ENCODE data around the gene RNF220. TPM values are rescaled to one million over a fixed set of nuclear protein-coding genes. Genes with fewer than 3 reads are reported as not detected.

RNF220 gene
- total and polyA plus RNA-seq, 9 of the 15 experiments (the other 6 are each of a cell fraction or from before 2014, with no cell fraction given), result 5.1 to 117 (median 66.9) TPM

GRCh38 chr1:44632598-44632997, 227.5 kb downstream of the RNF220 start (continued):
- TF ChIP-seq, protein P1, sequence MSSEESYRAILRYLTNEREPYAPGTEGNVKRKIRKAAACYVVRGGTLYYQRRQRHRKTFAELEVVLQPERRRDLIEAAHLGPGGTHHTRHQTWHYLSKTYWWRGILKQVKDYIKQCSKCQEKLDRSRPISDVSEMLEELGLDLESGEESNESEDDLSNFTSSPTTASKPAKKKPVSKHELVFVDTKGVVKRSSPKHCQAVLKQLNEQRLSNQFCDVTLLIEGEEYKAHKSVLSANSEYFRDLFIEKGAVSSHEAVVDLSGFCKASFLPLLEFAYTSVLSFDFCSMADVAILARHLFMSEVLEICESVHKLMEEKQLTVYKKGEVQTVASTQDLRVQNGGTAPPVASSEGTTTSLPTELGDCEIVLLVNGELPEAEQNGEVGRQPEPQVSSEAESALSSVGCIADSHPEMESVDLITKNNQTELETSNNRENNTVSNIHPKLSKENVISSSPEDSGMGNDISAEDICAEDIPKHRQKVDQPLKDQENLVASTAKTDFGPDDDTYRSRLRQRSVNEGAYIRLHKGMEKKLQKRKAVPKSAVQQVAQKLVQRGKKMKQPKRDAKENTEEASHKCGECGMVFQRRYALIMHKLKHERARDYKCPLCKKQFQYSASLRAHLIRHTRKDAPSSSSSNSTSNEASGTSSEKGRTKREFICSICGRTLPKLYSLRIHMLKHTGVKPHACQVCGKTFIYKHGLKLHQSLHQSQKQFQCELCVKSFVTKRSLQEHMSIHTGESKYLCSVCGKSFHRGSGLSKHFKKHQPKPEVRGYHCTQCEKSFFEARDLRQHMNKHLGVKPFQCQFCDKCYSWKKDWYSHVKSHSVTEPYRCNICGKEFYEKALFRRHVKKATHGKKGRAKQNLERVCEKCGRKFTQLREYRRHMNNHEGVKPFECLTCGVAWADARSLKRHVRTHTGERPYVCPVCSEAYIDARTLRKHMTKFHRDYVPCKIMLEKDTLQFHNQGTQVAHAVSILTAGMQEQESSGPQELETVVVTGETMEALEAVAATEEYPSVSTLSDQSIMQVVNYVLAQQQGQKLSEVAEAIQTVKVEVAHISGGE (CRISPR knock-in tag; IDR thresholded peaks at IDR 0.05), result no peak
- TF ChIP-seq ZSCAN29 (IDR thresholded peaks at IDR 0.05) (no peak), CXXC5 (CRISPR knock-in tag; IDR thresholded peaks at IDR 0.05) (peak; percentile 34; the same call in 1 of the 2 replicates), SMAD4 (CRISPR knock-in tag; conservative IDR thresholded peaks at IDR 0.05) (no peak), ZNF23 (CRISPR knock-in tag; IDR thresholded peaks at IDR 0.05) (no peak), TEAD4 (IDR thresholded peaks at IDR 0.05; ENCODE audit: low read length) (peak; percentile 72), TEAD4 (CRISPR knock-in tag; IDR thresholded peaks at IDR 0.05; ENCODE audit: borderline replicate concordance) (no peak), KDM2B (CRISPR knock-in tag; IDR thresholded peaks at IDR 0.05) (no peak), DNMT1 (IDR thresholded peaks at IDR 0.05) (no peak), MAFF (IDR thresholded peaks at IDR 0.05; ENCODE audit: low read length) (no peak), ZNF354B (CRISPR knock-in tag; IDR thresholded peaks at IDR 0.05) (no peak), CHD2 (IDR thresholded peaks at IDR 0.05; ENCODE audit: low read depth, low read length) (0 out of 2 replicates have a peak, but pooled peaks have one; percentile 12), ZBED1 (IDR thresholded peaks at IDR 0.05) (no peak), CHD4 (IDR thresholded peaks at IDR 0.05; ENCODE audit: insufficient read depth, insufficient replicate concordance, low read depth, low read length, poor library complexity, severe bottlenecking) (no peak), DIDO1 (tag; IDR thresholded peaks at IDR 0.05; ENCODE audit: low read depth) (no peak), BCL6 (CRISPR knock-in tag; IDR thresholded peaks at IDR 0.05) (no peak), FOXA1 (IDR thresholded peaks at IDR 0.05; ENCODE audit: borderline replicate concordance) (no peak), SMARCA4 (IDR thresholded peaks at IDR 0.05) (peak; percentile 49; the same call in 1 of the 2 replicates), NR2F6 (CRISPR knock-in tag; IDR thresholded peaks at IDR 0.05) (no peak), ZBTB1 (CRISPR knock-in tag; IDR thresholded peaks at IDR 0.05; ENCODE audit: borderline replicate concordance, low read depth) (no peak), HOXB6 (CRISPR knock-in tag; IDR thresholded peaks at IDR 0.05; ENCODE audit: borderline replicate concordance) (no peak), MLLT1 (IDR thresholded peaks at IDR 0.05) (no peak), TGIF2 (CRISPR knock-in tag; IDR thresholded peaks at IDR 0.05) (no peak)
- TF ChIP-seq, protein P2, sequence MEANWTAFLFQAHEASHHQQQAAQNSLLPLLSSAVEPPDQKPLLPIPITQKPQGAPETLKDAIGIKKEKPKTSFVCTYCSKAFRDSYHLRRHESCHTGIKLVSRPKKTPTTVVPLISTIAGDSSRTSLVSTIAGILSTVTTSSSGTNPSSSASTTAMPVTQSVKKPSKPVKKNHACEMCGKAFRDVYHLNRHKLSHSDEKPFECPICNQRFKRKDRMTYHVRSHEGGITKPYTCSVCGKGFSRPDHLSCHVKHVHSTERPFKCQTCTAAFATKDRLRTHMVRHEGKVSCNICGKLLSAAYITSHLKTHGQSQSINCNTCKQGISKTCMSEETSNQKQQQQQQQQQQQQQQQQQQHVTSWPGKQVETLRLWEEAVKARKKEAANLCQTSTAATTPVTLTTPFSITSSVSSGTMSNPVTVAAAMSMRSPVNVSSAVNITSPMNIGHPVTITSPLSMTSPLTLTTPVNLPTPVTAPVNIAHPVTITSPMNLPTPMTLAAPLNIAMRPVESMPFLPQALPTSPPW (CRISPR knock-in tag; IDR thresholded peaks at IDR 0.05), result no peak
- TF ChIP-seq, protein P3, sequence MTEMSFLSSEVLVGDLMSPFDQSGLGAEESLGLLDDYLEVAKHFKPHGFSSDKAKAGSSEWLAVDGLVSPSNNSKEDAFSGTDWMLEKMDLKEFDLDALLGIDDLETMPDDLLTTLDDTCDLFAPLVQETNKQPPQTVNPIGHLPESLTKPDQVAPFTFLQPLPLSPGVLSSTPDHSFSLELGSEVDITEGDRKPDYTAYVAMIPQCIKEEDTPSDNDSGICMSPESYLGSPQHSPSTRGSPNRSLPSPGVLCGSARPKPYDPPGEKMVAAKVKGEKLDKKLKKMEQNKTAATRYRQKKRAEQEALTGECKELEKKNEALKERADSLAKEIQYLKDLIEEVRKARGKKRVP (CRISPR knock-in tag; IDR thresholded peaks at IDR 0.05), result no peak

All from K562 (cell line).